NCI-H460 (cell line): ENCODE data around the gene PLEKHA5. TPM values are rescaled to one million over a fixed set of nuclear protein-coding genes. Genes with fewer than 3 reads are reported as not detected.
A peak's percentile ranks its signal among the peaks of the same experiment; 100 is the strongest.
"Not testable (repeated sequence)": the region's sequence is repeated elsewhere in the genome, so short reads cannot be mapped to it uniquely, and the experiment has no call there.

Experiments used
- DNase-seq: peaks from one replicate; pipeline ENCODE4 v3.0.0-alpha.2; 2016; ENCODE audit warnings: low read depth; ENCODE audit errors: extremely low read depth
- total RNA-seq: library from RNA; depleted of rRNA; stranded (reverse); fragments of >200 nt; shearing (Covaris generic); gene quantifications from 2 replicates; pipeline ENCODE4 v1.2.3, GENCODE V29; 2014

Gene PLEKHA5
- total RNA-seq, 1 experiment from 2014 or later: 53.9 TPM

DNA sequence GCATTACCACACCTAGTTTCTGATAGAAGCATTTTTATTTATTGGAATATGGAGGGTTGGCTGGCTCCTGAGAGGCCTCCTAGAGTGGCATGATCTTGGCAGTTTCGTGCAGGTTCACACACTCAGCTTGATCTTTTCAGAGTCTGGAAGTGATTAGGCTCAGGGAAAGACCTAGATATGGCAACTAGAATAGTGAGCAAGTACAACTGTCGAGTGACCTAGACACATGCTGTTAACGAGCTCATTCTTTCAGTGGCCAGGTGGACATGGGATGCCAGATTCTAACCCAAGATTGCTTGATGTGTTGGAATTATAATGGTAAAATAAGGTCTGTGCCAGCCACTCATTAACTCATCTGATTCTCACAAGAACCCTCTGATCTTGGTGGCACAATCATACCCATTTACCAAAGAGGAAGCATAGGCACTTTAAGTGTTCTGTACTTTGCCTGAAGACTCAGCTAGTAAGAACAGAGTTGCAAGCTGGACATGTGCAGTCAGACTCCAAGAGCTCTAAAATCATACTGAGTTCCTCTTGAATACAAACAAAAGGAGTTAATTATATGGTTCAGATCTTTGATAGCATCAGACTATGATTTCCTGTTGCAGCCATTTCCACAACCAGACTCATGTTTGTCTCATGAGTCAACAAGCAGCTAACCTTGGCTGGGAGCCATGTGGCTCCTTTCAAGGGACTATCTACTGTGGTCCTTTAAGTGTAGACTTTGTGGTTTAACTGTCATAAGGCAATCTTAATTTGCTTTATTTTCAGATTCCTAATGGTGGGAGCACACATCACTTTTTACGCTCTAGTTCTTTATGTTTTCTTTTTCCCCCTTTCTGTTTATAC lies 144.2 kb downstream of the PLEKHA5 start:
- peak; percentile 47 for DNase-seq

- DNase-seq: no peak
Observed at GRCh38 chr12:19276767-19277166, 147.2 kb downstream of the PLEKHA5 start.

- no peak for DNase-seq
Observed at GRCh38 chr12:19277711-19278110, 148.2 kb downstream of the PLEKHA5 start.

GRCh38 chr12:19278407-19278806 lies 148.9 kb downstream of the PLEKHA5 start:
- DNase-seq: no peak

GRCh38 chr12:19282133-19282699 lies 152.7 kb downstream of the PLEKHA5 start:
- DNase-seq: no peak

DNA sequence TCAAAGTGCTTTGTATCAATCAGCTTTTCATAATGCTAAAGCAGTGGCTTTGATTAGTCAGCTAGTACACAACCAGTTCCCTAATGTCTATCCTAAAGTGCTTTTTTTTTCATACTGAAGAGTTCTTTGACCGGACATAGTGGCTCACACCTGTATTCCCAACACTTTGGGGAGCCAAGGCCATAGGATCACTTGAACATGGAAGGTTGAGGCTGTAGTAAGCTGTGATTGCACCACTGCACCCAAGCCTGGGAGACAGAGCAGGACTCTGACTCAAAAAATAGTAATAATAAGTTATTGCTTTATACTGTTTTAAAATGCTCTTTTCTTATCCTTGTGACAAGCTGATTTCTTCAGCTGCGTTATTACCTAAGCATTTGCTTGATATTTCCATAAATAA lies 155.1 kb downstream of the PLEKHA5 start:
- DNase-seq: no peak

- DNase-seq: no peak
Observed at GRCh38 chr12:19285793-19286448, 156.4 kb downstream of the PLEKHA5 start.

DNA sequence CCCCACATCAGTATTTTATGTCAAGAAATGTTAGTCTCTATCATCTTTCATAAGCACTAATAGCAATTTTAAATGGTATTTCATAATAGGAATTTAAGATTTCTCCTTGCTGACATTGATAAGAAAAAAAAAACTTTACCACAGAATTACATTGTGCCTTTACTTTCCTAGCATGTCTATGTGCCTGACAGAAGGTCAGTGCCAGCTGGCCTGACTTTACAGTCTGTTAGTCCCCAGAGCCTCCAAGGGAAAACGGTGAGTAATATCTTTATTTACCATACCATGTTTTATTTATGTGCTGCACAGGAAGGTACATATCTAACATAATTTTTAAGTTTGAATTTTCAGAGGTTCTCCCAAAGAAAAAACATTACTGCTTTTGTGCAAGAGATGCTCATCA lies 157.8 kb downstream of the PLEKHA5 start:
- DNase-seq: no peak

DNA sequence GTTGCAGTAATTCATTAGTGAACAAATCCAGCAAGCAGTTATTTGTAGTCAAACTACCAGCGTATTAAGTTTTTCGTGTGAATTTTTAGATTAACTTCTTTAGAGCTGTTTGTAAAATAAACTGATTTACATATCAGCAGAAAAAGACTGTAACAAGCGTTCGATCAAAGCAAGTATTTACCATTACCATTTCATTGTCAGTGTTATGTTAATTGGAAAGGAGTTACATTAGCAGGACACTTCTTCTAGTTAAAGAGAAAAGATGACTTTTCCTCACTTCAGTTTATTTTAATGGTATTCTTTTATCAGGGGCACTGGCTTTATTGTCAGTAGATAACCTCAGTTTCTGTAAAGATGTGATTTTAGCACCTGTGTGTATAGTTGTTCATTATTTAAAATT lies 158.6 kb downstream of the PLEKHA5 start:
- DNase-seq: no peak

DNA sequence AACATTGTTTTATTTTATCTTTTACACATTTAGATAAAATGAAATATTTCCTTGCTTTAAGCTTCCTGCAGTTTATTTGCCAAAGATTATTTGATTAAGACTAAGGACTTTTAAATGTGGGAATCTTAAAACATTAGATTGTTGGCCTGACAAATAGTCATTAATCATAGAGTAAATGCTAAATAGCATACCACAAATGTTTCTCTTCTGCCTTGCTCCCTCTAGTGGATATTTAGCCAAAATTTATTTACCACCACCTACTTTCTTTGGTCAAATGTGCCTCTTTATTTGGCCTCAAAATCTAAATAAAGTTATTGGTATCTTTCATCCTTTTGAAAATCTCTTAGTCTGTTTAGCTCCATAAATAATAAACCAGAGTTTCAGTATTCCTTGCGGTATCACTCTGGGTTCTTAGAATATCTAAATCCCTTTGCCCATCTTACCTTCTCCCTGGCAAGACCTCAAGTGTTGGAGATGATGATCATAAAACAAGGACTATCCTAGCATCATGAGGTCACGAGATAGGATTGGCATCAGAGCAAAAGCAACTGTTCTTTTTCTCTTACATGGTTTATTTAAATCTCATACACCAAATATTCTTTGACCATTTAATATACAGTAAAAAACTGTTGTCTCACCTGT lies 159.2 kb downstream of the PLEKHA5 start:
- peak; percentile 31 for DNase-seq

DNA sequence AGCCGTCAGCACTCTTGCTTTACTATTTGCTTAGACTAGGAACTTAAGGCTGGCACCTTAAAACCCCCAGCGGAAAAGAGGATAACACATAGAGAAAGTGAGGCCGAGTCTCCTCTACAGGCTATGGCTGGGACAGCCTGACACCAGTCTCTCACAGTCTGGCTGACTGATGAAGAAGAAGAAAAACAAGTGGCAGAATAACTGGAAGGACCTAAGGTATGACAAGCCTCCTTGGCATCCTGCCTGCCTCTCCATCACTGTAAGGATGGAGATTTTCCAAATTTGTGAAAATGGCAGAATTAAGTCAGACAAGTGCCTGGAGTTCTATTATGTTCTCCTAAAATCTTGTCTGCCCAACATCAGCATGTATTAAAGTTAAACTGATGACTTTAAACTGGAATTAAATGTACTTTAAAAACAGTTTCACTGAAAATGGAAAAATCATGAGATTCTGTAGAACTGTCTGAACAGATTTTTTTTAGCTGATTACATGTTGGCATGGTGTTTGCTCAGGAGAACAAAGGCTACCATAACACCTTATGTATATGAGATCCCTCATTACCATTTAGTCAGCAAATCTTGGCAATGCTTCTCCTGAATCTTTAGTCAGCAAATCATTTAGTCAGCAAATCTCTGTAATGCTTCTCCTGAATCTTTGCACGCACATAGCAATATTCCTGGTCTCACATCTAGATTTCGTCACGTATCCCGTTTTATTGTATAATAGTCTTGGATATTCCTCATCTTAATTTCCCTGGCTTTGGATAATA lies 169.5 kb downstream of the PLEKHA5 start:
- DNase-seq: no peak

DNA sequence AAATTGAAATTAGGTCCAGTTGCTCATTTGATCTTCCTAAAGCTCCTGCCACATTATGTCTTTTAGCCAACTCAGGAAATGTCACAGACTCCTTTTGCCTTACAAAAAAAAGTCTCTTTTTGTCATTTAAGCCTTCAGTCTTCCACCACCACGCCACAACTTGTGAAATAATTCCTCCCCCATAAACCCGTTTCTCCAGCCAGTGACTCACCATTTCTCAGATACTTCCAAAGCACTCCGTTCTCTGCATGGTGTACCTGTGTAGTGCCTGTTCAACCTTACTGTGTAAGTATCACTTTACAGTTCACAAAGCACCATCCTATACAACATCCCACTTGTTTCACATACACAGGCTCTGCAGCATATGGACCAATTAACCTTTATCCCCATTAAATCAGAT lies 170.2 kb downstream of the PLEKHA5 start:
- DNase-seq: no peak

GRCh38 chr12:19301223-19301622 lies 171.7 kb downstream of the PLEKHA5 start:
- no peak for DNase-seq

- DNase-seq: no peak
Observed at GRCh38 chr12:19301688-19302087, 172.2 kb downstream of the PLEKHA5 start.

GRCh38 chr12:19302100-19302640 lies 172.6 kb downstream of the PLEKHA5 start:
- DNase-seq: no peak

DNA sequence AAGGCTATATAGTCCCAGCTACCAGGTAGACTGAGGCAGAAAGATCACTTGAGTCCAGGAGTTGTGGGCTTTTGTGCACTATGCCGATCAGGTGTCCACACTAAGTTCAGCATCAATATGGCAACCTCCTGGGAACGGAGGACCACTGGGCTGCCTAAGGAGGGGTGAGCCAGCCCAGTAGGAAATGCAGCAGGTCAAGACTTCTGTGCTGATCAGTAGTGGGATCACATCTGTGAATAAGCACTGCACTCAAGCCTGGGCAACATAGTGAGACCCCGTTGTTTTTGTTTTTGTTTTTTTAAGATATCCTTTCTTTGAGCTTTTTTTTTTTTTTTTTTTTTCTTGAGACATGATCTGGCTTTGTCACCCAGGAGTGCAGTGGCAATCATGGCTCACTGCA lies 174.0 kb downstream of the PLEKHA5 start:
- DNase-seq: no peak

DNA sequence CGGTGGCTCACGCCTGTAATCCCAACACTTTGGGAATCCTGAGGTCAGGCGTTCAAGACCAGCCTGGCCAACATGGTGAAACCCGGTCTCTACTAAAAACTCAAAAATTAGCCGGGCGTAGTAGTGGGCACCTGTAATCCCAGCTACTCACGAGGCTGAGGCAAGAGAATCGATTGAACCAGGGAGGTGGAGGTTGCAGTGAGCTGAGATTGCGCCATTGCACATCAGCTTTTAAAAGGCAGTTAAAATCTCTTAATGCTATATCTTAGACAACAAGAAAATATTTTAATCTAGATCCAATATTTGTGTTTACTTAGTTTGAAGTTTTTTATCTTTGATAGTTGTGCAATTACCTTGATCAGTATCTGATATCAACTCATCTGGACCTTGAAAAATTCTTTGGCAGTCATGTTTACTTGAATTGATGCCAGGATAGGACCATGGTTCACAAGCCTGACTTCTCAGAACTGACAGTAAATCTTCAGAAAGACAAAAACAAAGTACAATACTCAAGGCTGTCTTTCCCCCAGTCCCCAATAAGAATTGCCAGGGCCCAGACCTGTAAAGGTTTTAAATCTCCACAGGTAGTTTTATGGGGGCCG lies 174.7 kb downstream of the PLEKHA5 start:
- no peak for DNase-seq

DNA sequence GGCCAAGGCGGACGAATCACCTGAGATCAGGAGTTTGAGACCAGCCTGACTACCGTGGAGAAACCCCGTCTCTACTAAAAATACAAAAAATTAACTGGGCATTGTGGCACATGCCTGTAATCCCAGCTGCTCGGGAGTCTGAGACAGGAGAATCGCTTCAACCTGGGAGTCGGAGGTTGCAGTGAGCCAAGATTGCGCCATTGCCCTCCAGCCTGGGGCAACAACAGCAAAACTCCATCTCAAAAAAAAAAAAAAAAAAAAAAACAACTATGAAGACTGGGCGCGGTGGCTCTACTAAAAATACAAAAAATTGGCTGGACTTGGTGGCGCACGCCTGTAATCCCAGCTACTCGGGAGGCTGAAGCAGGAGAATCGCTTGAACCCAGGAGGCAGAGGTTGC lies 176.1 kb downstream of the PLEKHA5 start:
- DNase-seq: not testable (repeated sequence)

DNA sequence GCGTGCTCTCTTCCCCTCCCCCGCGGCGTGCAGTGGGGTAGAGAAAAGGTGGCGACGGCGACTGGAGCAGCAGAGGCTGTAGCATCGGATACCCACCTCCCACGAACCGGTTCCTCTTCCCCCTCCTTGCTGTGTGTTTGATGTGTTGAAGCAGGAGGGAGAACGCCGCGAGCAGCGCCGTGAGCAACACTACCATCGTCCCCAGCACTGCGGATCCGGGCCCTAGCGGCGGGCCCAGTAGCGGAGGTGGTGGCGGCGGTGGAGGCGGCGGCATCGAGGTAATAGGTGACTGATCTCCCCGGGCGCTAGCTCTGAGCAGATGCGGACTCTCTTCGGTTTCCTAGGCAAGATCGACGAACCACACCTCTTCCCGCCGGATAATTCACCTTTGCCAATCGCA lies 176.8 kb downstream of the PLEKHA5 start:
- DNase-seq: no peak

DNA sequence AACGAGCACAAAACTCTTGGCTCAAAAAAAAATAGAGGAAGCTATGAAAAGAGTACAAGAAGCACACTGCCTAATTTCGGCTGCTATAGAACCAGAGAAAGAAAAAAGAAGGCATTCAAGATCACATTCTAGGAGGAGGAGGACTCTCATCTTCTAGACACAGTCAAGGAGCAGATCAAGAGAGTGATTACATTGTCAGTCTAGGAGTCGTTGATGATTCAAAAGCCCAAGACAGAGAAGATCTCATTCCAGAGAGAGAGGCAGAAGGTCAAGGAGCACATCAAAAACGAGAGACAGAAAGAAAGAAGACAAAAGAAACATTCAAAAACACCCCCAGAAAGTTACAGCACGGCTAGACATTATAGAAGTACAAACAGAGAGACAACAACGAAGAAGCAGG lies 177.9 kb downstream of the PLEKHA5 start:
- no peak for DNase-seq
